Activated T-helper 17 cell treated with anti-CD3 and anti-CD28 coated beads, Interleukin-2, amount 50 U/mL, for 72 hours (primary cell): ENCODE data around the gene GPR146. TPM values are rescaled to one million over a fixed set of nuclear protein-coding genes. Genes with fewer than 3 reads are reported as not detected.

Experiments
- ATAC-seq: fragments of 150-1000 bp; cut with Tn5 transposase; replicated peaks from 2 replicates; pipeline ENCODE4 v1.10.0; 2021; ENCODE audit warnings: mild to moderate bottlenecking, moderate library complexity
- H3K27ac Mint-ChIP-seq: one replicate; pipeline ENCODE4 v1.8.0; 2022; ENCODE audit warnings: mixed read lengths
- H3K27me3 Mint-ChIP-seq: one replicate; pipeline ENCODE4 v1.8.0; 2022; ENCODE audit warnings: mixed read lengths
- H3K36me3 Mint-ChIP-seq: one replicate; pipeline ENCODE4 v1.8.0; 2022; ENCODE audit warnings: low read depth, mild to moderate bottlenecking, mixed read lengths
- H3K4me1 Mint-ChIP-seq: one replicate; pipeline ENCODE4 v1.8.0; 2022; ENCODE audit warnings: mixed read lengths
- H3K4me3 Mint-ChIP-seq: one replicate; pipeline ENCODE4 v1.8.0; 2022; ENCODE audit warnings: mild to moderate bottlenecking, mixed read lengths
- H3K9me3 Mint-ChIP-seq: one replicate; pipeline ENCODE4 v1.8.0; 2022; ENCODE audit warnings: mixed read lengths
- total RNA-seq, 2 donors: library from RNA; stranded (reverse); gene quantifications; one replicate each; pipeline ENCODE4 v1.2.3, GENCODE V29; 2022

The GPR146 gene
- total RNA-seq, 2 donors from 2014 or later = 2.0 to 14.9 TPM

- H3K4me1 Mint-ChIP-seq = no peaks in the 10 kb centered on the region
- H3K27me3 Mint-ChIP-seq = no peaks in the 10 kb centered on the region
- no peak overlapping the region for H3K27ac Mint-ChIP-seq
- H3K36me3 Mint-ChIP-seq = no peaks in the 10 kb centered on the region
- no peak overlapping the region for H3K4me3 Mint-ChIP-seq
- no peak for ATAC-seq
- no peaks in the 10 kb centered on the region for H3K9me3 Mint-ChIP-seq
Observed at GRCh38 chr7:1005303-1005702, 39.0 kb upstream of the GPR146 start.

- Mint-ChIP-seq H3K4me3 (no peak overlapping the region), H3K36me3 (peaks cover 6% of the 10 kb centered on the region), H3K27me3 (no peaks in the 10 kb centered on the region), H3K9me3 (no peaks in the 10 kb centered on the region), H3K4me1 (peaks cover 7% of the 10 kb centered on the region), H3K27ac (no peak overlapping the region)
- ATAC-seq = no peak
Observed at GRCh38 chr7:1007901-1008300, 36.4 kb upstream of the GPR146 start.

- peaks cover 6% of the 10 kb centered on the region for H3K36me3 Mint-ChIP-seq
- peaks cover 7% of the 10 kb centered on the region for H3K4me1 Mint-ChIP-seq
- no peaks in the 10 kb centered on the region for H3K9me3 Mint-ChIP-seq
- H3K27ac Mint-ChIP-seq = no peak overlapping the region
- no peak overlapping the region for H3K4me3 Mint-ChIP-seq
- no peak for ATAC-seq
- no peaks in the 10 kb centered on the region for H3K27me3 Mint-ChIP-seq
Observed at GRCh38 chr7:1008733-1009363, 35.5 kb upstream of the GPR146 start.

GRCh38 chr7:1009747-1010146 lies 34.6 kb upstream of the GPR146 start:
- no peak overlapping the region for H3K27ac Mint-ChIP-seq
- H3K27me3 Mint-ChIP-seq = no peaks in the 10 kb centered on the region
- H3K36me3 Mint-ChIP-seq = peaks cover 6% of the 10 kb centered on the region
- no peaks in the 10 kb centered on the region for H3K9me3 Mint-ChIP-seq
- H3K4me1 Mint-ChIP-seq = peaks cover 7% of the 10 kb centered on the region
- no peak for ATAC-seq
- no peak overlapping the region for H3K4me3 Mint-ChIP-seq

GRCh38 chr7:1010226-1010625 lies 34.1 kb upstream of the GPR146 start:
- H3K36me3 Mint-ChIP-seq = peaks cover 6% of the 10 kb centered on the region
- no peak overlapping the region for H3K4me3 Mint-ChIP-seq
- no peaks in the 10 kb centered on the region for H3K27me3 Mint-ChIP-seq
- no peaks in the 10 kb centered on the region for H3K9me3 Mint-ChIP-seq
- ATAC-seq = no peak
- H3K27ac Mint-ChIP-seq = no peak overlapping the region
- H3K4me1 Mint-ChIP-seq = peaks cover 7% of the 10 kb centered on the region

GRCh38 chr7:1011297-1012003 lies 32.9 kb upstream of the GPR146 start:
- Mint-ChIP-seq H3K9me3 (no peaks in the 10 kb centered on the region), H3K36me3 (peaks cover 6% of the 10 kb centered on the region), H3K4me3 (peak overlapping the region; percentile 29), H3K27ac (peak overlapping the region; percentile 93), H3K4me1 (peaks cover 7% of the 10 kb centered on the region), H3K27me3 (no peaks in the 10 kb centered on the region)
- peak; percentile 54 for ATAC-seq

- peak; percentile 24 for ATAC-seq
- Mint-ChIP-seq H3K4me3 (no peak overlapping the region), H3K36me3 (peaks cover 6% of the 10 kb centered on the region), H3K9me3 (no peaks in the 10 kb centered on the region), H3K4me1 (peaks cover 7% of the 10 kb centered on the region), H3K27ac (peak overlapping the region; percentile 93), H3K27me3 (no peaks in the 10 kb centered on the region)
Observed at GRCh38 chr7:1012004-1012715, 32.2 kb upstream of the GPR146 start.

GRCh38 chr7:1012716-1013095 lies 31.6 kb upstream of the GPR146 start:
- no peak for ATAC-seq
- Mint-ChIP-seq H3K27me3 (no peaks in the 10 kb centered on the region), H3K27ac (no peak overlapping the region), H3K36me3 (peaks cover 6% of the 10 kb centered on the region), H3K4me1 (peaks cover 7% of the 10 kb centered on the region), H3K9me3 (no peaks in the 10 kb centered on the region), H3K4me3 (no peak overlapping the region)

GRCh38 chr7:1013581-1013980 lies 30.8 kb upstream of the GPR146 start:
- Mint-ChIP-seq H3K36me3 (peaks cover 6% of the 10 kb centered on the region), H3K4me1 (peaks cover 12% of the 10 kb centered on the region), H3K27me3 (no peaks in the 10 kb centered on the region)

GRCh38 chr7:1014681-1015080 lies 29.7 kb upstream of the GPR146 start:
- ATAC-seq = no peak
- Mint-ChIP-seq H3K4me3 (no peak overlapping the region), H3K27me3 (no peaks in the 10 kb centered on the region), H3K27ac (no peak overlapping the region), H3K36me3 (peaks cover 6% of the 10 kb centered on the region), H3K4me1 (peaks cover 12% of the 10 kb centered on the region), H3K9me3 (no peaks in the 10 kb centered on the region)

More at GRCh38 chr7:1013581-1013980, 30.8 kb upstream of the GPR146 start:
- ATAC-seq = no peak
- H3K27ac Mint-ChIP-seq = no peak overlapping the region
- no peak overlapping the region for H3K4me3 Mint-ChIP-seq
- no peaks in the 10 kb centered on the region for H3K9me3 Mint-ChIP-seq

- Mint-ChIP-seq H3K4me3 (no peak overlapping the region), H3K27ac (no peak overlapping the region), H3K36me3 (peaks cover 6% of the 10 kb centered on the region), H3K4me1 (peaks cover 12% of the 10 kb centered on the region), H3K27me3 (no peaks in the 10 kb centered on the region), H3K9me3 (no peaks in the 10 kb centered on the region)
- no peak for ATAC-seq
Observed at GRCh38 chr7:1015196-1016121, 28.9 kb upstream of the GPR146 start.

- ATAC-seq = no peak
- H3K36me3 Mint-ChIP-seq = no peaks in the 10 kb centered on the region
- no peaks in the 10 kb centered on the region for H3K27me3 Mint-ChIP-seq
- peaks cover 5% of the 10 kb centered on the region for H3K4me1 Mint-ChIP-seq
- no peak overlapping the region for H3K27ac Mint-ChIP-seq
- no peak overlapping the region for H3K4me3 Mint-ChIP-seq
- H3K9me3 Mint-ChIP-seq = no peaks in the 10 kb centered on the region
Observed at GRCh38 chr7:1016577-1017531, 27.5 kb upstream of the GPR146 start.

- no peak for ATAC-seq
- Mint-ChIP-seq H3K27ac (peak overlapping the region; percentile 32), H3K9me3 (no peaks in the 10 kb centered on the region), H3K36me3 (peaks cover 7% of the 10 kb centered on the region), H3K4me1 (peaks cover 5% of the 10 kb centered on the region), H3K4me3 (no peak overlapping the region), H3K27me3 (no peaks in the 10 kb centered on the region)
Observed at GRCh38 chr7:1017586-1018333, 26.6 kb upstream of the GPR146 start.
